GM21515 (cell line): ENCODE measurements around the gene STAMBPL1.

Experiments
- ATAC-seq: cut with Tn5 transposase; IDR thresholded peaks from one replicate; pipeline ENCODE4 v1.9.1; 2021; ENCODE audit not compliant: unreplicated experiment

The STAMBPL1 gene

DNA sequence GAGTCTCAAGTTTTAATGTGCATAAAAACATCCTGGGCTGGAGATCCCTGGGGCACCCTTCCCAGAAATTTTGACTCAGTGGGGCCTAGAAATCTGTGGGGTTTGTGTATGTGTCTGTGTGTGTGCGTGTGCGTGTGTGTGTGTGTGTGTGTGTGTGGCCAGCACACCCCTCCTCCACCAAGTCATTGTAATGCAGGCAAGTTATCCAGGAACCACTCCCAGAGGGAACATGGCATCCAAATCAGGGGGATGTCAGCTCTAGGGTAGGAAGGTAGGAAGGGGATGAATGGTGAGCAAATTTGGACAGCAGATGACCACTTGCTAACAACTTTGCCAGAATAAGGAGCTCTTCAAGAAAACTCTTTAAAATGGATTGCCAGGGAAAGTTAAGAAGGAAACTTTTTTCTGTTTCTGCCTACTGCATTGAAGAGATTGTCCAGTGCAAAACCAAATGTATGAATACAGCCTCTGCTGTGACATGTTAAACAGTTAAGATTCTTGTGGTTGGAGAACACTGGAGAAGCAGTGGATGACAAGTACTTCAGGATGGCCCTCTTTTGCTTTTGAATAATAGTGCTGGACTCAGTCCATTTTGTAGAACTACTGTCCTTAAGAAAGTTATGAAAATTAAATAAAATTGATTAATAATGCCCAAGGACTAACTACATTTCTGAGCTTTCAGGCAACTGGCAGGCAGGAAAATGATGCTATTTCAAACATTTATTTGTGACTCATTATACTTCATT is 12.3 kb downstream of the STAMBPL1 start:
- no peak for ATAC-seq

DNA sequence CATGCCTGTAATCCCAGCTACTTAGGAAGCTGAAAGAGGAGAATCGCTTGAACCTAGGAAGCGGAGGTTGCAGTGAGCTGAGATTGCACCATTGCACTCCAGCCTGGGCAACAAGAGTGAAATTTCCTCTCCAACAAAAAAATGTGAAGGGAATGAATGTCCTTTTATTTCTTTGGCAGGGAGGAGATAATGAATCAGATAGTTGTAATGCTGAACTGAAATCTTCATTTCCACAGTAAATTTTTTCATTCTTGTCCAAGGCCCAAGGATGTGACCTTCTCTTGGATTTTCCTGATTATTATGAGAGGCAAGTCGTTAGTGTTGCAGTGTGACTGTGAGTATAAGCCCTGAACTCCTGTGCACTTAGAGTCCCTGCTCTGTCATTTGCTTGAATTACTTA is 13.6 kb downstream of the STAMBPL1 start:
- no peak for ATAC-seq

DNA sequence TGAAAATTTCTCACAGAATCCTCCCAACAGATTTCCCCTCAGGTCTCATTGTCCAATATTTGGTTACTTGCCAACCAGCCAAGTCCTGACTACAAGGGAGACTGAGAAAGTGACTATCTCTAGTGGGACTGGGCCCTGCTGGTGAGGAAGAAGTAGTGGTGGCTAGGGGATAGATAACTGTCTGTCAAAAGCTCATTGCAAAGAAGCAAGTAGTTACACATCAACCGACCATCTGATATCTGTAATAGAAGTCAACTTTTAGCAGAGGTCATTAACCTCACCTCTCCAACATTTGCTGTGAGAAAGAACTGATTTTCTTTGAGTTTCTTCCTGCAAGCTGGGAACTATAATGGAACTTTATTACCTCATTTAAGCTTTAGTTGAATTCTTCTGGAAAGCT is 15.2 kb downstream of the STAMBPL1 start:
- no peak for ATAC-seq

GRCh38 chr10:88896372-88896993 is 16.4 kb downstream of the STAMBPL1 start:
- ATAC-seq, result no peak

DNA sequence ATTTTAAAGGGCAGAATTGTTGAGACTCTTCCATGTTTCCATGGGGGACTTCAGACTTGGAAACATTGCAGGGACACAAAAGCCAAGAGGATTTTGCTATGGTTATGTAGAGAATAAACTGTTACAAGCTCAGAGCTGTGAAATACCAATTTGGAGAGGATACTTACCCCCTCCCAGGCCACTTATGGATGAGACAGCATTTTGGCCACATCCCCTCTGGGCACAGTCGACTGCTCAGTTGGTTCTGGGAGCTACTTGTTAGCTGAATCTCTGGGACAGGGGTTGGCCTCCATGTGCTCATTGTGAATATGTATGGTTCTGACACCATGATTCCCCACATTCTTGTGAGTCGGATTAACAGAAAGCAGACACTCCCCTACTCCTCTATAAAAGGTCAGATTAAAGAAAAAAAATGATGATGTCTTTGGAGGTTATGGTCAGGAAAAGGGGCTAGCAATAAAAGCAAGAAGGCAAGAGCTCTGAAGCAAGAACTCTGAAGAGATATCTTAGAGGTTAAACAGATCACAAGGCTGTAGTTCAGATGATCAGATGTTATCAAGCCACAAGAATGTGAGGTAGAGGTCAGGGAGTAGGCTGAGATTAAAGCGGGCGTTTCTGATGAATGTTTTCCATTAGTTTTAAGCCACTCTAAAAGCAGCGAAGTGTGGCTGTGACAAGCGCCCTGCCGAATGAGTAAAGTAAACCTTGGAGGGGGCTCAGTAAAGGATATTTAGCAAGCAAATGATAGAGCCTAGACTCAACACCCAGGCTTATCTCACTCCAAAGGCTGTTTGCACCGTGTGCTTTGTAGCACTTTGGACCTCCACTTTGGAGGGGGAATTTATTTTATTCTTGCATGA is 17.2 kb downstream of the STAMBPL1 start:
- no peak for ATAC-seq

GRCh38 chr10:88898727-88899126 is 18.7 kb downstream of the STAMBPL1 start:
- ATAC-seq, result no peak

DNA sequence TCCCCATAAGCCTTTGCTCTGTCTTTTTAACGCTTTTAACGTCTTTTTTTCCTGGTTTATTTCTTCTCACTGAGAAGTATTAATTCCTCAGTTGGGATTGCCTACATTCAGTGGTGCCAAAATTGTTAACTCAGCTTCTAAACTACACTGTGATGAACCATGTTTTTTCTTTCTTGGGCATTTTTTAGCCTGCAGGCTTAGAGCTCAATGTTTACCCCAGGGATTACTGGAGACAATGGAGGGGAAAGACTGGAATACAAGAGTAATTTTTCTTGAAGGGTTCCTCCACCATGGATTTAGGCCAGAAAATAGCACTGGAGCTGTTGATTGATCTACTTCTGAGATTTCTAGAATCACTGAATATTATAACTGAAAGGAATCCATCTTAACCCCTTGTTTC is 19.8 kb downstream of the STAMBPL1 start:
- ATAC-seq, result no peak

DNA sequence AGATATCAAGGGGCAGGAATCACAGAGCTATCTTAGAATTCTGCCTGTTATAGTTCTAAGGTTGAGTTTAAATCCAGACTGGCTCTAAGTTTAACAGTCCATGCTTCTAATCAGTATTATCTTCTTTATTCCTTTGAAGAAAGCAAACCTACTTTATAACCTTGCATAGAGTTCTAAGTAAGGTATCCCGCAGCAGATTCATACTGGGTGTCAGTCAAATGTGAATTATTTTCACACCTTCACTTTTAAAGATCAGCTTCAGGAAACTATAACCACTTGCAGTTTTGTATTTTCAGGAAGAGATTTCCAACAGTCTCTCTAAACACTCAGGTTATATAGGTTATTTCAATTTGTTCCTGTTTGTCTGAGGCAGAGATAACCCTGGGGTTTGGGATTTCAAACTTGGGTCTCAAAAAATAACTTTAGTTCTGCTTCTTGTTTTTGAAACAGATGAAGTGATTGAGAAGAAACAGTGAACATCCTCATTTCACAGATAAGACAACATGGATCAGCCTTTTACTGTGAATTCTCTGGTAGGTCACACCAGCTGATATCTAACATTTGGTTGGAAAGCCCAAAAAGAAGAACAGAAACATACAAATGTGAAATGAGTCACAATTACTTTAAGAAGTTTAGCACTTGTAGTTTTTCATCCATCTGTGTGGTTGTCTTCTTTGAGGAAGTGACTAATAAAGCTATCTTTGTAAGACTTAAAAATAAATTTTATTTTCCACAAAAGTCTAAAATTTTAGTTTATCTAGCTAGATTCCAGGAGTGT is 21.4 kb downstream of the STAMBPL1 start:
- ATAC-seq, result peak; percentile 78

- ATAC-seq, result peak; percentile 37
Observed at GRCh38 chr10:88901984-88902789, 22.1 kb downstream of the STAMBPL1 start.

DNA sequence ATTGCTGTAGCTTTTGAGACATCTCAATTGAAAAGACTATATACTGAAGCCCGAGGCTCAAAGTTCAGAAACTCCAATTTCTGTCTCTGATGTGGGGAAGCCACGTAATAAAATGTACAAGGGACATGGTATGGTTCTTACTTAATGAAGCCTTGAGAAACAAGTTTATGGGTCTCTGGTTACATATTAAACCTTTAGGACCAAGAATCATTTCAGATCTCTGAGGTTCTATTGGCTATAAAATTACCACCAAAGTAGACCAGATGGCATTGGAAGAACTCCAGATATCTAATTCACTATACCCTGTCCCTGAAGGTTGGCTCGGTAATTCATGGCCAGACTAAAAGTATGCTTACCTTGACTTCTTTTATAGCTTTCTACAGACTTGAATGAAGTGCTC is 23.7 kb downstream of the STAMBPL1 start:
- no peak for ATAC-seq

DNA sequence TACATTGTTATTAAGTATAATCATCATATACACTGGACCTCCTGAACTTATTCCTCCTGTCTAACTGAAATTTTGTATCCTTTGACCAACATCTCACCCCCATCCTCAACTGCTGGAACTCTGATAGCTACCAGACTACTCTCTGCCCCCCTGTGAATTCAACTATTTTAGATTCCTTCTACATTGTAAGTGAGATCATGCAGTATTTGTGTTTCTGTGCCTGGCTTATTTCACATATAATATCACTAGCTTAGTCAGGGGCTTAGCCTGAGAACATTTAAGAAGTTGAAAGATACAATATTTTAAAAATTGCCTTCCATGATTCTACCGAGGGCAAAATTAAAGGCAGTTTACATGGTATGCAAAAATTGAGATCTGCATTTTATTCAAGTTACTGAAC is 26.9 kb downstream of the STAMBPL1 start:
- ATAC-seq, result no peak

GRCh38 chr10:88908194-88908593 is 28.1 kb downstream of the STAMBPL1 start:
- no peak for ATAC-seq

GRCh38 chr10:88911116-88911515 is 31.1 kb downstream of the STAMBPL1 start:
- ATAC-seq, result no peak

DNA sequence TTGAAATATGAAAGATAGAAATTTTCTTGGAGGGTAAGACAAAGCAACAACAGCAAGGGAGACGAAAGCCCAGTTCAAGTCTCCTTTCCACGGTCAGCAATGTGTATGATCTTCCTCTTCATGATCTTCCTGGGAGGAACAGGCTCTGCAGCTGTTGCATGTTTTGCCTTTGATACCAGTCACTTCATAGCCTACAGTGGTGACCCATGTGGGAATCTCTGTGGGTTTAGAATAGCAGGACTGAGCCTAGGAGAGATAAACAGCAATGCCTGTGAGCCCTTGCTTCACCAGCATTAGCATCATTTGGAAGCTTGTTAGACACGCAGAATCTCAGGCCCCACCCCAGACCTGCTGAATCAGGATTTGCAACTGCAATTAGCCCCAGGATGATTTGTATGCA is 31.8 kb downstream of the STAMBPL1 start:
- ATAC-seq, result no peak

DNA sequence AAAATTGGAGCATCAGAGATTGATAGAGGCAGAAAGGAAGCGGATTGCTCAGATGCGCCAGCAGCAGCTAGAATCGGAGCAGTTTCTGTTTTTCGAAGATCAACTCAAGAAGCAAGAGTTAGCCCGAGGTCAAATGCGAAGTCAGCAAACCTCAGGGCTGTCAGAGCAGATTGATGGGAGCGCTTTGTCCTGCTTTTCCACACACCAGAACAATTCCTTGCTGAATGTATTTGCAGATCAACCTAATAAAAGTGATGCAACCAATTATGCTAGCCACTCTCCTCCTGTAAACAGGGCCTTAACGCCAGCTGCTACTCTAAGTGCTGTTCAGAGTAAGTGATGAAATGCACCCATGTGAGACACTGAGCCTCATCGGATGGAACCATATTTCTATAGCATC is 33.1 kb downstream of the STAMBPL1 start:
- no peak for ATAC-seq

DNA sequence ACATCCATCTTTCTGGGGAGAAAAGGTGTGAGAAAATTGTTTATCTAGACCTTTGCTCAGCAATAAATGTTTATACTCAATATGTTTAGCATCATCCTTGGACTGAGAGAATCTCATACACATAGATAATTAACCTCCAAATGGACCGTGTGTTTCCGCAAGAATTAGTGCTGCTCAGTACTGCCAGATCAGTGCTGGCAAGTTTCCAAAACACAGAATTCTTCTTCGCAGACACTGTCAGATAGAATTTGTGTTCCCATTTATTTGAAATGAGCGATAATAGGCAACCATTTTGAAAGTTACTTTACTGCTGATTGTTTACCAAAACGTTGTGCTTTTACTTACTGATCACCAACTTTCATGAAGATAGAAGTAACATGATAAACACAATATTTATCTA is 33.7 kb downstream of the STAMBPL1 start:
- ATAC-seq, result no peak

DNA sequence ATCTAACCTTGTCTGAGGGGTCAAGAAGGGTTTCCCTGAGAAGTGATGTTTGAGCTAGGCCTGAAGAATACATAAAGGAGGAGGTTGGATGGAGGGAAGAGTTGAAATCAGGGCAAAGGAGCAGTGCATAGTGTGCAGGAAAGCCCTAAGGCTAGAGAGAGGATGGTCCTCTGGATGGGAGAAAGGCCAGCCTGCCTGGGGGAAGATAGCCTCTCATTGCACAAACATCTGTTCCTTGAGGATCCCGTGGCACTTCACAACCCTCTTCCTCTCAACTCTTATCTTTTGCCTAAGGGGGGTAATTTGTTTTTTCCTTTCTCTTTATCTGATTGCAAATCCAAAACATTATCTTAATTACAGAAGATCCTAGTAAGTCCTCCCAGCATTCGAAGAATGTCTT is 35.7 kb downstream of the STAMBPL1 start:
- no peak for ATAC-seq

DNA sequence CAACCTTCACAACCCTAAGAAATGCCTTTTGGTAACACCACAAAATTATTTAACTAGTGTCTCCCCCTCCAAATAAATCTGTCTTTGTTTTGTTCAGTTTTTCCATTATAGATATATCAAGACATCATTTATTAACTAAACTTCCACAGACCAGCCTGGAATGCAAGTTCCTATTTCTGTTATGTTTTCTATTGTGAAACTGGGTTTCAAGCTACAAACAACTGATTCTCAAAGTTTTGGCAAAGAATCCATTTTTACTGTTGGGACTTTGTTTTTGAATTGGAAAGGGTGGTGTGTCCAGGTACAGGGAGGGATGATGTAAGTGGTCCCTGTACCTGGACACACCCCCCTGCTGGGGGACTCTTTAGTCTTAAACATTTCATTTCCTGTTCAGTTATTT is 36.2 kb downstream of the STAMBPL1 start:
- ATAC-seq, result no peak

DNA sequence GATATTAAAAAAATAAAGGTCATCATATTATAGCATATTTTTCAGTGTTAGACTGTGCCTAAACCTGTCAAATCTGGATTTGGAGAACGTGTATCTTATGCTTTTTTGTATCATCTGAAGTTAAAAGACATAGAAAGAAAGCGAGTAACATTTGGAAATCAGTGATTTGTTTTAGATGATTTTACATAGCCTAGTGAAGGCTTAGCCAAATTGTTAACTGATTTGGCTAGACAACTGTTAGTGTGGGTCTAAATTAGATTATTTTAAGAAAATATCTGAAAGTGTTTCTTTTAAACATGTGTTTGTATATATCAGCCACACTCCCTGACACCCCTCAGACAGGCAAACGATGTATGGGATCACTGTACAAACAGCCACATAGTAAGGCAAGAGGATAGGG is 36.9 kb downstream of the STAMBPL1 start:
- ATAC-seq, result no peak

DNA sequence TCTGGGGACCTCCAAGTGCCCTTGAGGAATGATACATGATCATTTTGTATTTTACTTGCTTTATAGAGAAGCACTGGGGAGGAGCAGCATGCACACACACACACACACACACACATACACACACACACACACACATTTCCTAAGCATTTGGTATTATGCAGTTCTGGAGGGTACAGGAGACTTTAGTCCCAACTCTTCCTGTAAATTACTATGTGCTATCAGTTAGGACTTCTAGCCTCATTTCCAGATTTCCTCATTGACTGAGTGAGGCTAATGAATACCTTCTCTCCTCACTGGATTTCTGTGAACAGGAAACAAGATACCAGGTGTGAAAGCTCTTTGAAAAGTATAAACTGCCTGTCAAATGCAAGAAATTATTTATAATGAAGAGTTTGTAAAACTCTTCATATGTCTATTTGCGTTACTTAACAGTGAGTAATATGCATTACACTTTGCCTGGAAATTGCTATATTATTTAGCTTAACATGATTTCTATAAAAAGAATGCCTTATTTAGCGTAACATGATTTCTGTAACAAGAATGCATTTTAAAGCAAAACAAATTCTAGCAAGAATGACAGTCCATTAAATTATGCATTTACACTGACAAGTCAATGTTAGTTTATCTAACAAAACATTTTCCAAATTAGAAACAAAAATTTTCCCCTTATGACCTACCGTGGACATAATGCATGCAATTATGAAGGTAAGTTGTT is 38.3 kb downstream of the STAMBPL1 start:
- no peak for ATAC-seq
